ENCODE results near the gene CRIM1.

DNA sequence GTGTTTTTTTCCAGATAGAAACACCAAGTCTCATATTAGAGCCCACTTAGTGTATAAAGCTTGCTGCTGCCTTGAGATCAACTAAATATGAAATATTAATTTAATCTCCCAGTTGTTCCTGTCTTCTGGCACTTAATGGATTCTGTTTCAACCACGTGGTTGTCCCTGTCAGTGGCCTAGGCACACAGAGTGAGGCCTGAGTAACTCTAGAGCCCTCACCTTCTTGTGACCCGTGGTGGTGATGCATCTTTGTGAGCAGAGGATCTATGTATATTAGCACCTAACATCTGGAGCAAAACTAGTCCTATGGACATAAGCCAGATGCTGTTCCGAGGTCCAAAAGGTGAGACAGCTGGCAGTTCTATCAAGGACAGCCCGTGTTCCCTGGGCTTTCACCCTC, 167.6 kb downstream of the CRIM1 start:
- TF ChIP-seq, protein P1, sequence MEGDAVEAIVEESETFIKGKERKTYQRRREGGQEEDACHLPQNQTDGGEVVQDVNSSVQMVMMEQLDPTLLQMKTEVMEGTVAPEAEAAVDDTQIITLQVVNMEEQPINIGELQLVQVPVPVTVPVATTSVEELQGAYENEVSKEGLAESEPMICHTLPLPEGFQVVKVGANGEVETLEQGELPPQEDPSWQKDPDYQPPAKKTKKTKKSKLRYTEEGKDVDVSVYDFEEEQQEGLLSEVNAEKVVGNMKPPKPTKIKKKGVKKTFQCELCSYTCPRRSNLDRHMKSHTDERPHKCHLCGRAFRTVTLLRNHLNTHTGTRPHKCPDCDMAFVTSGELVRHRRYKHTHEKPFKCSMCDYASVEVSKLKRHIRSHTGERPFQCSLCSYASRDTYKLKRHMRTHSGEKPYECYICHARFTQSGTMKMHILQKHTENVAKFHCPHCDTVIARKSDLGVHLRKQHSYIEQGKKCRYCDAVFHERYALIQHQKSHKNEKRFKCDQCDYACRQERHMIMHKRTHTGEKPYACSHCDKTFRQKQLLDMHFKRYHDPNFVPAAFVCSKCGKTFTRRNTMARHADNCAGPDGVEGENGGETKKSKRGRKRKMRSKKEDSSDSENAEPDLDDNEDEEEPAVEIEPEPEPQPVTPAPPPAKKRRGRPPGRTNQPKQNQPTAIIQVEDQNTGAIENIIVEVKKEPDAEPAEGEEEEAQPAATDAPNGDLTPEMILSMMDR (conservative IDR thresholded peaks at IDR 0.05): no peak
- no peak for TF ChIP-seq ZFX (IDR thresholded peaks at IDR 0.05)

All from C4-2B (cell line).